Naive thymus-derived CD4-positive, alpha-beta T cell (primary cell): ENCODE measurements around the gene COPS3. TPM values are rescaled to one million over a fixed set of nuclear protein-coding genes. Genes with fewer than 3 reads are reported as not detected.

Experiments
- ATAC-seq: fragments of 150-1000 bp; cut with Tn5 transposase; 2 replicates; pipeline ENCODE4 v1.10.0; 2021; ENCODE audit warnings: mild to moderate bottlenecking, moderate library complexity
- CTCF ChIA-PET: fragments of 350-600 bp; sonication (Branson Sonifier 250); formaldehyde crosslinking; loops from one replicate; lab custom pipeline; 2021; ENCODE audit warnings: antibody characterized with exemption; lab: Charles Lee
- POLR2A ChIA-PET: fragments of 350-600 bp; sonication (Branson Sonifier 250); formaldehyde crosslinking; loops from one replicate; lab custom pipeline; 2021; ENCODE audit warnings: antibody characterized with exemption, inconsistent platforms; lab: Charles Lee
- DNase-seq, 9 donors: peaks; one replicate each; pipeline versions ENCODE4 v3.0.0 to v3.0.0-alpha.2; 2020 to 2022; ENCODE audit warnings: mixed read lengths in 1 of 9
- H3K27ac ChIP-seq: one replicate; pipeline ENCODE4 v1.7.0; 2013; ENCODE audit warnings: mild to moderate bottlenecking, low read depth, low read length, moderate library complexity
- H3K27me3 ChIP-seq, 2 donors: one replicate each; pipeline ENCODE4 v1.7.0; 2013; ENCODE audit warnings: low read length in 2 of 2, mild to moderate bottlenecking in 2 of 2, moderate library complexity in 2 of 2; ENCODE audit not compliant: control insufficient read depth in 2 of 2, insufficient read depth in 2 of 2
- H3K36me3 ChIP-seq, 3 experiments: 1 replicate in 2 of 3; 2 replicates in 1 of 3; pipeline ENCODE4 v1.7.0; 2013; ENCODE audit warnings: low read length in 3 of 3, mild to moderate bottlenecking in 3 of 3, moderate library complexity in 1 of 3; ENCODE audit not compliant: insufficient read depth in 3 of 3, control insufficient read depth in 2 of 3
- H3K4me1 ChIP-seq, 2 donors: one replicate each; pipeline ENCODE4 v1.7.0; 2013; ENCODE audit warnings: low read length in 2 of 2, mild to moderate bottlenecking in 2 of 2, moderate library complexity in 1 of 2; ENCODE audit not compliant: control insufficient read depth in 2 of 2, insufficient read depth in 2 of 2
- H3K4me3 ChIP-seq: 2 replicates; pipeline ENCODE4 v1.7.0; 2013; ENCODE audit warnings: mild to moderate bottlenecking, low read length
- H3K9me3 ChIP-seq, 3 experiments: 1 replicate in 2 of 3; 2 replicates in 1 of 3; pipeline ENCODE4 v1.7.0; 2013; ENCODE audit warnings: low read length in 3 of 3; ENCODE audit not compliant: control insufficient read depth in 2 of 3
- H3K27ac Mint-ChIP-seq, 9 donors: one replicate each; pipeline ENCODE4 v1.8.0; 2020 to 2022; ENCODE audit warnings: mixed read lengths in 9 of 9, mild to moderate bottlenecking in 8 of 9, moderate library complexity in 5 of 9, inconsistent platforms in 2 of 9
- H3K27me3 Mint-ChIP-seq, 5 donors: one replicate each; pipeline ENCODE4 v1.8.0; 2021 to 2022; ENCODE audit warnings: mixed read lengths in 5 of 5, mild to moderate bottlenecking in 1 of 5
- H3K36me3 Mint-ChIP-seq, 5 donors: one replicate each; pipeline ENCODE4 v1.8.0; 2020 to 2022; ENCODE audit warnings: mixed read lengths in 5 of 5, mild to moderate bottlenecking in 3 of 5, inconsistent platforms in 1 of 5
- H3K4me1 Mint-ChIP-seq, 7 donors: one replicate each; pipeline ENCODE4 v1.8.0; 2020 to 2022; ENCODE audit warnings: mixed read lengths in 7 of 7, mild to moderate bottlenecking in 3 of 7, inconsistent platforms in 1 of 7
- H3K4me3 Mint-ChIP-seq, 10 donors: one replicate each; pipeline ENCODE4 v1.8.0; 2020 to 2022; ENCODE audit warnings: mild to moderate bottlenecking in 10 of 10, mixed read lengths in 10 of 10, moderate library complexity in 6 of 10, inconsistent platforms in 2 of 10
- H3K9me3 Mint-ChIP-seq, 11 donors: one replicate each; pipeline ENCODE4 v1.8.0; 2020 to 2022; ENCODE audit warnings: mixed read lengths in 11 of 11, mild to moderate bottlenecking in 4 of 11, inconsistent platforms in 1 of 11, moderate library complexity in 1 of 11
- intact Hi-C, 2 donors: fragments of 100-400 bp; cut with micrococcal nuclease; formaldehyde crosslinking; loops; one replicate each; pipeline ENCODE4 v1.15.1; 2023
- polyA plus RNA-seq, 2 donors: library from polyadenylated mRNA; unstranded; fragments of 300-500 nt; fragmentation: Illumina TruSeq; gene quantifications; one replicate each; pipeline ENCODE4 v1.2.3, GENCODE V29; 2021
- total RNA-seq, 6 experiments: library from RNA in 5 of 6; stranded (reverse) in 5 of 6; gene quantifications; 1 replicate in 5 of 6; 2 replicates in 1 of 6; pipeline ENCODE4 v1.2.3 and lab custom pipeline; 2021 to 2026

The COPS3 gene
- total and polyA plus RNA-seq, 7 experiments from 2014 or later = 44.7 to 98.7 (median 76.5) TPM

GRCh38 chr17:17220529-17220928 lies 60.5 kb downstream of the COPS3 start:
- intact Hi-C loops = no loop called here
- Mint-ChIP-seq H3K27ac (peak overlapping the region in 2 of 9 donors; percentile 25 to 31), H3K36me3 (peaks cover 12 to 56% (median 17%) of the 10 kb centered on the region in 5 donors), H3K27me3 (no peaks in the 10 kb centered on the region), H3K4me3 (no peak overlapping the region), H3K4me1 (peaks cover 0 to 6% (median 0%) of the 10 kb centered on the region in 7 donors), H3K9me3 (no peaks in the 10 kb centered on the region)
- Histone ChIP-seq H3K4me1 (no peaks in the 10 kb centered on the region), H3K4me3 (no peak overlapping the region), H3K9me3 (no peaks in the 10 kb centered on the region), H3K27me3 (no peaks in the 10 kb centered on the region), H3K27ac (no peak overlapping the region), H3K36me3 (peaks cover 6 to 95% (median 42%) of the 10 kb centered on the region in 3 experiments)
- POLR2A ChIA-PET = interaction anchor here (1.4 kb wide), 1 partner anchor 56 kb away, joined by 6 read pairs; no protein-coding TSS in a partner anchor
- DNase-seq = no peak
- CTCF ChIA-PET = no interaction called here
- no peak for ATAC-seq

DNA sequence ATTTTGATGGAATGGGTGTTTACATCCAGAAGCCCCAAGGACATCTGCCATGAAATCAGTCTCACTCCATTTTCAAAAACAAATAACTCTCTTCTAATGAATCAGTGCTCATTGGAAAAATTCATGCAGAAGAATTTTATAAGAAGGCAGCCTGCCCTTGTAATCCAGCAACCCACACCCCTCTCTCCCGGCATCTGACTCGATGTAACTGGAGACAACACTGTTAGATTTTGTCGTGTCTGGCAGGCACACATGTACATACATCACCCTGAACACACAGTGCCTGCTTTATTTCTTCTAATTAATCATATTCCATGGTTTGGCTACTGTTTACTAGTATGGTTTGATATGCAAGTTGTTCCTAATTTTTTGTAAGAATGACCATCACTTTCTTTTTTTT lies 63.1 kb downstream of the COPS3 start:
- no peak overlapping the region for H3K4me3 Mint-ChIP-seq
- POLR2A ChIA-PET = no interaction called here
- H3K36me3 Mint-ChIP-seq = peaks cover 4 to 53% (median 10%) of the 10 kb centered on the region in 5 donors

GRCh38 chr17:17216776-17217175 lies 64.3 kb downstream of the COPS3 start:
- DNase-seq = no peak
- Mint-ChIP-seq H3K27me3 (no peaks in the 10 kb centered on the region), H3K4me3 (no peak overlapping the region), H3K4me1 (peaks cover 0 to 2% (median 0%) of the 10 kb centered on the region in 7 donors), H3K36me3 (peaks cover 4 to 53% (median 10%) of the 10 kb centered on the region in 5 donors), H3K27ac (peak overlapping the region in 4 of 9 donors; percentile 13 to 53 (median 35)), H3K9me3 (no peaks in the 10 kb centered on the region)
- ChIA-PET CTCF (no interaction called here), POLR2A (no interaction called here)
- Histone ChIP-seq H3K4me1 (no peaks in the 10 kb centered on the region), H3K36me3 (peaks cover 0 to 80% (median 24%) of the 10 kb centered on the region in 3 experiments), H3K9me3 (no peaks in the 10 kb centered on the region), H3K4me3 (no peak overlapping the region), H3K27me3 (no peaks in the 10 kb centered on the region), H3K27ac (no peak overlapping the region)
- no peak for ATAC-seq
- intact Hi-C loops = no loop called here

More for the DNA sequence above, 63.1 kb downstream of the COPS3 start:
- Mint-ChIP-seq H3K27me3 (no peaks in the 10 kb centered on the region), H3K27ac (peak overlapping the region in 4 of 9 donors; percentile 30 to 79 (median 60)), H3K9me3 (no peaks in the 10 kb centered on the region), H3K4me1 (peaks cover 0 to 2% (median 0%) of the 10 kb centered on the region in 7 donors)
- H3K36me3 ChIP-seq = peaks cover 0 to 88% (median 33%) of the 10 kb centered on the region in 3 experiments
- DNase-seq (no peak), ATAC-seq (no peak)
- H3K4me1 ChIP-seq = no peaks in the 10 kb centered on the region
- H3K9me3 ChIP-seq = no peaks in the 10 kb centered on the region
- CTCF ChIA-PET = no interaction called here
- H3K27me3 ChIP-seq = no peaks in the 10 kb centered on the region
- no peak overlapping the region for H3K4me3 ChIP-seq
- intact Hi-C loops = no loop called here
- no peak overlapping the region for H3K27ac ChIP-seq

- peaks cover 0 to 75% (median 21%) of the 10 kb centered on the region in 3 experiments for H3K36me3 ChIP-seq
- ATAC-seq = no peak
- no peaks in the 10 kb centered on the region for H3K4me1 ChIP-seq
- DNase-seq = no peak
- ChIA-PET POLR2A (no interaction called here), CTCF (no interaction called here)
- no peak overlapping the region for H3K4me3 ChIP-seq
- Mint-ChIP-seq H3K36me3 (peaks cover 4 to 47% (median 10%) of the 10 kb centered on the region in 5 donors), H3K9me3 (no peaks in the 10 kb centered on the region), H3K27ac (peak overlapping the region in 1 of 9 donors; percentile 32), H3K27me3 (no peaks in the 10 kb centered on the region), H3K4me1 (peaks cover 0 to 2% (median 0%) of the 10 kb centered on the region in 7 donors), H3K4me3 (no peak overlapping the region)
- intact Hi-C loops = no loop called here
- no peak overlapping the region for H3K27ac ChIP-seq
- H3K9me3 ChIP-seq = no peaks in the 10 kb centered on the region
- H3K27me3 ChIP-seq = no peaks in the 10 kb centered on the region
Measured at GRCh38 chr17:17216236-17216635, 64.8 kb downstream of the COPS3 start.

DNA sequence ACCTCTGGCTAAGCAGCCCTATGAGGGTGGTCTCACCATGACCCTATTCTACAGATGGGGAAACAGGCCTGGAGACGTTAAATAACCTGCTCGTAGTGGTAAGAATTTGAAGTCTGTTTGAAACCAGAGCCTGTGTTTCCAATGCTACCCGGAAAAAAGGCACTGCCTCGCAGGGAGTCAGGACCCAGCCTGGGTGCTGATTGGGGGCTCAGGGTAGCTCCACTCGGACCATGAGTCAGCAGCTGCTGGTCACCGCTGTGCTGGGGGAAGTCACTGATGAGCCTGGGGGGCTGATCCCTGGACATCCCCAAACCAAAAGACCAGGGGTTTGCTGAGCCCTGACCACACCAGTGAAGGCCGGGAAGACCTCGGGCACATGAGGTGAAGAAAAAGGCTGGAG lies 65.5 kb downstream of the COPS3 start:
- Histone ChIP-seq H3K9me3 (no peaks in the 10 kb centered on the region), H3K27ac (no peak overlapping the region), H3K27me3 (no peaks in the 10 kb centered on the region), H3K4me1 (no peaks in the 10 kb centered on the region), H3K4me3 (no peak overlapping the region), H3K36me3 (peaks cover 0 to 72% (median 21%) of the 10 kb centered on the region in 3 experiments)
- DNase-seq (no peak), ATAC-seq (no peak)
- peaks cover 0 to 42% (median 10%) of the 10 kb centered on the region in 5 donors for H3K36me3 Mint-ChIP-seq
- H3K27ac Mint-ChIP-seq = peak overlapping the region in 1 of 9 donors; percentile 32
- POLR2A ChIA-PET = no interaction called here
- H3K27me3 Mint-ChIP-seq = no peaks in the 10 kb centered on the region
- H3K4me1 Mint-ChIP-seq = peaks cover 0 to 2% (median 0%) of the 10 kb centered on the region in 7 donors
- CTCF ChIA-PET = no interaction called here
- no peak overlapping the region for H3K4me3 Mint-ChIP-seq
- H3K9me3 Mint-ChIP-seq = no peaks in the 10 kb centered on the region
- intact Hi-C loops = no loop called here

GRCh38 chr17:17214646-17215436 lies 66.2 kb downstream of the COPS3 start:
- H3K36me3 Mint-ChIP-seq = peaks cover 0 to 42% (median 10%) of the 10 kb centered on the region in 5 donors
- no peak for ATAC-seq
- H3K4me3 ChIP-seq = no peak overlapping the region
- no peak overlapping the region for H3K27ac ChIP-seq
- H3K27me3 ChIP-seq = no peaks in the 10 kb centered on the region
- H3K4me1 ChIP-seq = no peaks in the 10 kb centered on the region
- peaks cover 0 to 2% (median 0%) of the 10 kb centered on the region in 7 donors for H3K4me1 Mint-ChIP-seq
- CTCF ChIA-PET = no interaction called here
- no peak for DNase-seq
- H3K27ac Mint-ChIP-seq = peak overlapping the region in 1 of 9 donors; percentile 58
- H3K9me3 ChIP-seq = no peaks in the 10 kb centered on the region
- H3K9me3 Mint-ChIP-seq = no peaks in the 10 kb centered on the region
- H3K36me3 ChIP-seq = peaks cover 0 to 65% (median 14%) of the 10 kb centered on the region in 3 experiments
- POLR2A ChIA-PET = interaction anchor here (0.6 kb wide), 2 partner anchors 8 to 15 kb away, joined by 4 to 5 read pairs; no protein-coding TSS in a partner anchor
- intact Hi-C loops = no loop called here
- H3K27me3 Mint-ChIP-seq = no peaks in the 10 kb centered on the region
- no peak overlapping the region for H3K4me3 Mint-ChIP-seq
